ENCODE measurements around the gene NPRL2.
A peak's percentile ranks its signal among the peaks of the same experiment; 100 is the strongest.

The NPRL2 gene

GRCh38 chr3:50303013-50303815 lies 47.4 kb downstream of the NPRL2 start, which contains the start of gene HYAL1:
Gene HYAL1 (minus strand): TSS chr3:50303574. CDS start chr3:50302956, 618 bp downstream.
- peak; percentile 86 for DNase-seq

- no peak for DNase-seq
Measured at GRCh38 chr3:50302095-50303012, 48.2 kb downstream of the NPRL2 start.

GRCh38 chr3:50300681-50301254 lies 49.8 kb downstream of the NPRL2 start:
- no peak for DNase-seq

- no peak for DNase-seq
Measured at GRCh38 chr3:50299929-50300680, 50.5 kb downstream of the NPRL2 start.

- DNase-seq: no peak
Measured at GRCh38 chr3:50299638-50299928, 51.0 kb downstream of the NPRL2 start.

GRCh38 chr3:50298836-50299637 lies 51.5 kb downstream of the NPRL2 start, which contains the start of the genes HYAL3 and NAA80:
Gene HYAL3 (minus strand): TSS chr3:50299405. CDS start chr3:50295602, 3,803 bp downstream.
Gene NAA80 (minus strand): TSS chr3:50299405. CDS start chr3:50297463, 1,942 bp downstream.
- DNase-seq: peak; percentile 99

- no peak for DNase-seq
Measured at GRCh38 chr3:50297896-50298725, 52.5 kb downstream of the NPRL2 start.

GRCh38 chr3:50297384-50297775 lies 53.2 kb downstream of the NPRL2 start:
- no peak for DNase-seq

All from NCI-H82 (cell line).